Pancreas (tissue), 10 donors: ENCODE measurements around the gene ARHGEF5. TPM values are rescaled to one million over a fixed set of nuclear protein-coding genes. Genes with fewer than 3 reads are reported as not detected.

ENCODE experiments used
- ATAC-seq, 4 donors: fragments of 200-7000 bp; cut with Tn5 transposase; one replicate each; pipeline versions ENCODE4 v1.8.0 to v1.9.1; 2020; ENCODE audit warnings: mild to moderate bottlenecking in 4 of 4, moderate library complexity in 4 of 4
- DNase-seq, 6 donors: peaks; one replicate each; pipeline ENCODE4 v3.0.0-alpha.2; 2020
- FAIRE-seq: peaks from 2 replicates; lab custom pipeline; 2012; peaks lifted over from hg19 to GRCh38; lab: Jason Lieb, UNC
- H3K27ac ChIP-seq, 4 donors: fragments of 200-600 bp; sonication (generic); 1 replicate in 3 of 4; 2 replicates in 1 of 4; pipeline versions ENCODE4 v1.5.0 to v1.8.0; 2020
- H3K27me3 ChIP-seq, 4 donors: fragments of 200-600 bp; one replicate each; pipeline ENCODE4 v1.8.0; 2021
- H3K36me3 ChIP-seq, 3 donors: fragments of 200-600 bp; sonication (generic) in 1 of 3; one replicate each; pipeline versions ENCODE4 v1.5.0 to v1.8.0; 2020 to 2021
- H3K4me1 ChIP-seq, 3 donors: fragments of 200-600 bp; one replicate each; pipeline ENCODE4 v1.8.0; 2021
- H3K4me3 ChIP-seq, 4 donors: fragments of 200-600 bp; sonication (generic) in 2 of 4; one replicate each; pipeline versions ENCODE4 v1.5.0 to v1.8.0; 2020 to 2021
- H3K9me3 ChIP-seq, 4 donors: fragments of 200-600 bp; one replicate each; pipeline ENCODE4 v1.8.0; 2021
- whole genome bisulfite sequencing, 2 donors: extraction: QIAGEN DNeasy Blood & Tissue Kit; methylation state at CpG; one replicate each; pipeline ENCODE4 v1.1.7; 2013; 5-methylcytosine and 5-hydroxymethylcytosine counted together
- intact Hi-C, 3 donors: fragments of 100-400 bp; cut with DNase I; formaldehyde crosslinking; loops; one replicate each; pipeline versions ENCODE4 v1.11.1 to v1.14.2; 2022
- polyA plus RNA-seq, 2 donors: library from polyadenylated mRNA; stranded (reverse); fragments of 200-250 nt; gene quantifications; one replicate each; pipeline ENCODE4 v1.2.3, GENCODE V29; 2013
- total RNA-seq, 6 donors: library from RNA; stranded (reverse); fragmentation: NEBNext Ultra II Directional in 4 of 6; extraction: Animal tissue kit (Norgen Biotek cat#: 25700) in 4 of 6; gene quantifications; one replicate each; pipeline versions ENCODE4 v1.2.1 to v1.2.4, GENCODE V29; 2021 to 2023
- TF ChIP-seq, protein P1 (sequence below), 4 donors: fragments of 200-600 bp; sonication (generic) in 3 of 4; IDR thresholded peaks; one replicate each; pipeline versions ENCODE4 v1.5.0 to v1.8.0; 2021; ENCODE audit warnings: antibody characterized with exemption in 4 of 4
- donor health status: healthy with polysubstance abuse.
- donor health status: DM: no; HTN: no; CAD: no; lungs with moderate emphysema.
- donor health status: DM: no; HTN: no; CAD: no.
- donor health status: control.
- donor health status: control.
- donor health status: Bipolar disorder and iron deficiency.
- donor health status: DM: yes; HTN: yes; CAD: no.
- donor health status: DM: no; HTN: no; CAD: no.
- donor health status: DM: no; HTN: no; CAD: no.
- donor health status: DM: yes; HTN: yes; CAD: no.

The ARHGEF5 gene
- total and polyA plus RNA-seq, 8 donors, result 8.4 to 28.4 (median 15.7) TPM

DNA sequence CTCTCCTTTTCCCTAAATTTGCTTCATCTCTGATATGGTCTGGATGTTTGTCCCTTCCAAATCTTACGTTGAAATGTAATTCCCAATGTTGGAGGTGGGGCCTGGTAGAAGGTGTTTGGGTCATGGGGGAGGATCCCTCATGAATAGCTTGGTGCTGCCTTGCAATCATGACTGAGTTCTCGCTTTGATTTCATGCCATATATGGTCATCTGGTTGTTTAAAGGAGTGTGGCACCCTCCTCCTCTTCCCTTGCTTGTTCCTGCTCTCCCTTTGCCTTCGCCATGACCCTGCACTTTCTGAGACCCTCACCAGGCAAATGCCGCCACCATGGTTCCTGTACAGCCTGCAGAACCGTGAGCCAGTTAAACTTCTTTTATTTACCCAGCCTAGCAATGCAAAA, 33.7 kb downstream of the ARHGEF5 start:
- 69 to 72% methylated on average over 5 of the region's 5 CpGs for WGBS, 2 donors
- no peak for ATAC-seq
- Histone ChIP-seq H3K9me3 (no peaks in the 10 kb centered on the region), H3K4me1 (no peaks in the 10 kb centered on the region), H3K27ac (no peak overlapping the region), H3K4me3 (no peak overlapping the region), H3K36me3 (no peaks in the 10 kb centered on the region), H3K27me3 (no peaks in the 10 kb centered on the region)
- DNase-seq, result no peak
- TF ChIP-seq, protein P1, sequence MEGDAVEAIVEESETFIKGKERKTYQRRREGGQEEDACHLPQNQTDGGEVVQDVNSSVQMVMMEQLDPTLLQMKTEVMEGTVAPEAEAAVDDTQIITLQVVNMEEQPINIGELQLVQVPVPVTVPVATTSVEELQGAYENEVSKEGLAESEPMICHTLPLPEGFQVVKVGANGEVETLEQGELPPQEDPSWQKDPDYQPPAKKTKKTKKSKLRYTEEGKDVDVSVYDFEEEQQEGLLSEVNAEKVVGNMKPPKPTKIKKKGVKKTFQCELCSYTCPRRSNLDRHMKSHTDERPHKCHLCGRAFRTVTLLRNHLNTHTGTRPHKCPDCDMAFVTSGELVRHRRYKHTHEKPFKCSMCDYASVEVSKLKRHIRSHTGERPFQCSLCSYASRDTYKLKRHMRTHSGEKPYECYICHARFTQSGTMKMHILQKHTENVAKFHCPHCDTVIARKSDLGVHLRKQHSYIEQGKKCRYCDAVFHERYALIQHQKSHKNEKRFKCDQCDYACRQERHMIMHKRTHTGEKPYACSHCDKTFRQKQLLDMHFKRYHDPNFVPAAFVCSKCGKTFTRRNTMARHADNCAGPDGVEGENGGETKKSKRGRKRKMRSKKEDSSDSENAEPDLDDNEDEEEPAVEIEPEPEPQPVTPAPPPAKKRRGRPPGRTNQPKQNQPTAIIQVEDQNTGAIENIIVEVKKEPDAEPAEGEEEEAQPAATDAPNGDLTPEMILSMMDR (IDR thresholded peaks at IDR 0.05), result no peak
- intact Hi-C loops, result no loop called here
- FAIRE-seq, result no peak

DNA sequence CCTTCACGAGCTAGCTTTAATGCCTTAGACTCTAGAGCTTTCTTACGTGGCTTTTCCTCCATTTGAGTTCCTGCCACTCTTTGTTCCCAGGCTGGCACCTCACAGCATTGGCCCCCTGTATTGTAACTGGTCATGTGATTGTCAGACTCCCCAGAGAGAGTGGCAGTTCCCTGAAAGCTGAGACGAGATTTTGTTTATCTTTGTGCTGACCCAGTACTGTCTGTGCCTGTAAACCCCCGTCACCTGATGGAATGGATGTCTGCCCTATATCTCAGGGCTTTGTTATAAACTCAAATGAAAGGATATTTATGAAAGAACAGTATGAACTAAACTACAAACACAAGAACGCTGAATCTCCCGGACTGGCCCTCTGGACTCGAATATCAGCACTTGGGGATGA, 35.3 kb downstream of the ARHGEF5 start:
- ATAC-seq (no peak), FAIRE-seq (no peak)

DNA sequence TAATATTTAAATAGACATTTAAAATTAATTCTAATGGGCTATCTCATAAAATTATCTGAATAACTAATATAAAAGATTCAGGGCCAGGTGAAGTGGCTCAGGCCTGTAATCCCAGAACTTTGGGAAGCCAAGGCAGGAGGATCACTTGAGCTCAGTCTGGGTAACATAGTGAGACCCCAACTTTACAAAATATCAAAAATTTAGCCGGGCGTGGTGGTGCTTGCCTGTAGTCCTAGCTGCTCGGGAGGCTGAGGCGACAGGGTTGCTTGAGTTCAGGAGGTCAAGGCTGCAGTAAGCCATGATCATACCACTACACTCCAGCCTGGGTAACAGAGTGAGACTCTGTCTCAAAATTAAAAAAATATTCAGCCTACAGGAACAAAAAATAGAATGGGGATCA, 35.8 kb downstream of the ARHGEF5 start:
- 90 to 97% methylated on average over 4 of the region's 4 CpGs for WGBS, 2 donors
- ATAC-seq, result no peak
- DNase-seq, result no peak
- intact Hi-C loops, result loop anchor here in 1 of 3 donors (10.0 kb wide), 1 partner anchor 216 kb away; no protein-coding TSS in a partner anchor
- no peak for FAIRE-seq
- Histone ChIP-seq H3K27me3 (no peaks in the 10 kb centered on the region), H3K9me3 (no peaks in the 10 kb centered on the region), H3K27ac (no peak overlapping the region), H3K36me3 (no peaks in the 10 kb centered on the region), H3K4me3 (no peak overlapping the region), H3K4me1 (no peaks in the 10 kb centered on the region)
- TF ChIP-seq, protein P1 (IDR thresholded peaks at IDR 0.05), result no peak

More for the DNA sequence above, 35.3 kb downstream of the ARHGEF5 start:
- TF ChIP-seq, protein P1 (IDR thresholded peaks at IDR 0.05), result no peak
- Histone ChIP-seq H3K4me3 (no peak overlapping the region), H3K36me3 (no peaks in the 10 kb centered on the region), H3K4me1 (no peaks in the 10 kb centered on the region), H3K27ac (no peak overlapping the region), H3K27me3 (no peaks in the 10 kb centered on the region), H3K9me3 (no peaks in the 10 kb centered on the region)
- intact Hi-C loops, result loop anchor here in 1 of 3 donors (10.0 kb wide), 1 partner anchor 216 kb away; no protein-coding TSS in a partner anchor
- 58 to 69% methylated on average over 7 of the region's 7 CpGs for WGBS, 2 donors
- no peak for DNase-seq

DNA sequence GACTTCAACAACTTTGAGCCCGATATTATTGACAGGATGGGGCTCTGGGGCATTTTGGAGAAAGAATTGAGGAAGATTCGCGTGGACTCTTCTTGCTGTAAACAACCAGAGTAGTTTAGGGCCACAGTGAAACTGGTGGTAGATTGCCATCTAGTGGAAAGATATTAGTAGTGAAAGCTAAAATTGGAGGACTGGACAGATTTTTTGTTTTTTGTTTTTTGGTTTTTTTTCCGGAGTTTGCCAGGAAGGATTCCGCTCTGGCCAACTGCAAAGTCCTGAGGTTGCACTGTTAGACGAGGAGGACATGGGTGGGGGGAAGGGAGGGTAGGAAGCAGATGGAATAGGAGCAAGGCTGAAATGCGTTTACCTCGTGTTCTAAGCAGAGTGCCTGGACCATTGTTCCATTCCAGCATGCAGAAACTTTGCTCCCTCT, 36.6 kb downstream of the ARHGEF5 start:
- ATAC-seq, result peak; percentile 73 to 96 (median 90)
- Histone ChIP-seq H3K9me3 (no peaks in the 10 kb centered on the region), H3K27me3 (no peaks in the 10 kb centered on the region), H3K36me3 (no peaks in the 10 kb centered on the region), H3K27ac (no peak overlapping the region), H3K4me1 (no peaks in the 10 kb centered on the region), H3K4me3 (no peak overlapping the region)
- peak; percentile 41 for FAIRE-seq
- TF ChIP-seq, protein P1 (IDR thresholded peaks at IDR 0.05), result peak; percentile 39 to 61 (median 57)
- intact Hi-C loops, result loop anchor here in 1 of 3 donors (10.0 kb wide), 1 partner anchor 217 kb away; no protein-coding TSS in a partner anchor
- 1 to 3% methylated on average over 8 of the region's 8 CpGs for WGBS, 2 donors
- peak in 1 of 6 donors; percentile 7 for DNase-seq

DNA sequence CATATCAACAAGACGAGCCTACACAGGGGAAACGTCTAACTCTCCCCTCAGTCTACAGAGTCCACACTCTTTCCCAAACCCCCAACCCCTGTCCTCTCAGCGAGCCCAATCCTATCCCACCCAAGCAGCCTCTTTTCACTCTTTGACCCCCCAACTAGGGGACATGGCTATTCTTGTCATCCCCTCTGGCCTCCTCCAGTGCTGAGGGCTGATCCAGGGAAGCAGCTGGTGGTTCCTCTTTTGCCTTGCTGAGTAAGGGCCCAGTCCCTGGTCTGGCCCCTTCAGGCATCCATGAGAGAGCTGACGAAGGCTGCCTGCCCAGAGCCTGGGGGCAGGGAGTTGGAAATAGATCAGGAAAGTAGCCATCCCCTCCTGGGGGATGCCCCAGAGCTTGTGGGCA, 41.9 kb downstream of the ARHGEF5 start:
- Histone ChIP-seq H3K4me1 (no peaks in the 10 kb centered on the region), H3K27ac (no peak overlapping the region), H3K27me3 (no peaks in the 10 kb centered on the region), H3K36me3 (no peaks in the 10 kb centered on the region), H3K9me3 (no peaks in the 10 kb centered on the region), H3K4me3 (no peak overlapping the region)
- 62 to 78% methylated on average over 4 of the region's 4 CpGs for WGBS, 2 donors
- FAIRE-seq, result no peak
- DNase-seq, result no peak
- TF ChIP-seq, protein P1 (IDR thresholded peaks at IDR 0.05), result no peak
- no peak for ATAC-seq
- intact Hi-C loops, result loop anchor here in 1 of 3 donors (10.0 kb wide), 1 partner anchor 222 kb away; no protein-coding TSS in a partner anchor
